ENCODE results near the gene FLVCR2.

The FLVCR2 gene

GRCh38 chr14:75578102-75578785 is at the start of gene FLVCR2:
FLVCR2 (plus strand) TSS chr14:75578620; CDS start chr14:75578973, 353 bp downstream.
- peak; percentile 62 to 67 for DNase-seq

- DNase-seq = no peak
Measured at GRCh38 chr14:75531256-75531655, 47.2 kb upstream of the FLVCR2 start.

GRCh38 chr14:75531660-75532317 is 46.6 kb upstream of the FLVCR2 start:
- DNase-seq = no peak

- no peak for DNase-seq
Measured at GRCh38 chr14:75533791-75534555, 44.4 kb upstream of the FLVCR2 start.

- no peak for DNase-seq
Measured at GRCh38 chr14:75535164-75535898, 43.1 kb upstream of the FLVCR2 start.

- no peak for DNase-seq
Measured at GRCh38 chr14:75537071-75537470, 41.3 kb upstream of the FLVCR2 start.

GRCh38 chr14:75539162-75539560 is 39.3 kb upstream of the FLVCR2 start:
- no peak for DNase-seq

- DNase-seq = peak in 1 of 2 experiments; percentile 63
Measured at GRCh38 chr14:75539561-75540478, 38.6 kb upstream of the FLVCR2 start.

- DNase-seq = no peak
Measured at GRCh38 chr14:75540479-75540851, 38.0 kb upstream of the FLVCR2 start.

- peak; percentile 72 to 92 for DNase-seq
Measured at GRCh38 chr14:75542588-75543091, 35.8 kb upstream of the FLVCR2 start.

GRCh38 chr14:75543253-75543652 is 35.2 kb upstream of the FLVCR2 start:
- no peak for DNase-seq

- DNase-seq = no peak
Measured at GRCh38 chr14:75543786-75544185, 34.6 kb upstream of the FLVCR2 start.

GRCh38 chr14:75545907-75546306 is 32.5 kb upstream of the FLVCR2 start:
- DNase-seq = no peak

GRCh38 chr14:75547552-75548250 is 30.7 kb upstream of the FLVCR2 start:
- no peak for DNase-seq

GRCh38 chr14:75548544-75548943 is 29.9 kb upstream of the FLVCR2 start:
- DNase-seq = no peak

GRCh38 chr14:75549169-75549568 is 29.3 kb upstream of the FLVCR2 start:
- no peak for DNase-seq

GRCh38 chr14:75551021-75551420 is 27.4 kb upstream of the FLVCR2 start:
- DNase-seq = no peak

- no peak for DNase-seq
Measured at GRCh38 chr14:75553157-75553556, 25.3 kb upstream of the FLVCR2 start.

- no peak for DNase-seq
Measured at GRCh38 chr14:75553761-75554364, 24.6 kb upstream of the FLVCR2 start.

GRCh38 chr14:75554482-75554881 is 23.9 kb upstream of the FLVCR2 start:
- DNase-seq = no peak

GRCh38 chr14:75558440-75558839 is 20.0 kb upstream of the FLVCR2 start:
- no peak for DNase-seq

Data from stimulated activated CD4-positive, alpha-beta T cell treated with anti-CD3 and anti-CD28 coated beads, Interleukin-4, amount 100 ng/mL, for 4 hours (primary cell).